NCI-H2171 treated with DMSO at 0.1 percent for 48 hours (cell line): Measurements from ENCODE around the gene MARCO.

ENCODE experiments used
- DNase-seq: peaks from one replicate; lab custom pipeline; 2025; lab: John Stamatoyannopoulos, UW

MARCO gene

DNA sequence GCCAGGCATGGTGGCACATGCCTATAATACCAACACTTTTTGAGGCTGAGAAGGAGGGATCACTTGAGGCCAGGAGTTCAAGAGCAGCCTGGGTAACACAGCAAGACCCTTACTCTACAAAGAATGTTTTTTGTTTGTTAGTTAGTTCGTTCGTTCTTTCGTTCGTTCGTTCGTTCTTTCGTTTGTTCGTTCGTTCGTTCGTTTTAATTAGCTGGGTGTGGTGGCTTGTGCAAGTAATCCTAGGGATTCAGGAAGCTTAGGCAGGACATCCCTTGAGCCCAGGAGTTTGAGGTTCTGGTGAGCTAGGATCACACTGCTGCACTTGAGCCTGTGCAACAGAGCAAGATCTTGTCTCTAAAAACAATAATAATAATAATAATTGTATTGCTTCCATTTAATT lies 98.7 kb downstream of the MARCO start:
- no peak for DNase-seq
